Smooth muscle cell (in vitro differentiated cells): ENCODE results near the gene FTL. TPM values are rescaled to one million over a fixed set of nuclear protein-coding genes. Genes with fewer than 3 reads are reported as not detected.

ENCODE experiments used
- DNase-seq: peaks from one replicate; lab custom pipeline; 2025; ENCODE audit not compliant: unreplicated experiment; lab: John Stamatoyannopoulos, UW
- H2AFZ ChIP-seq: fragments of 200-600 bp; sonication (generic); 2 replicates; pipeline ENCODE4 v1.6.0; 2016; ENCODE audit warnings: antibody characterized with exemption, low read depth, mild to moderate bottlenecking
- H3F3A ChIP-seq: fragments of 200-600 bp; sonication (generic); 2 replicates; pipeline ENCODE4 v1.6.0; 2017; ENCODE audit warnings: antibody characterized with exemption, low read depth
- H3K27ac ChIP-seq: fragments of 200-600 bp; sonication (generic); 2 replicates; pipeline ENCODE4 v1.5.1; 2016; ENCODE audit warnings: low read depth, mild to moderate bottlenecking
- H3K27me3 ChIP-seq: fragments of 200-600 bp; sonication (generic); 2 replicates; pipeline ENCODE4 v1.6.1; 2016; ENCODE audit warnings: low read depth, mild to moderate bottlenecking
- H3K36me3 ChIP-seq: fragments of 200-600 bp; sonication (generic); 2 replicates; pipeline ENCODE4 v1.5.1; 2016; ENCODE audit warnings: low read depth
- H3K4me1 ChIP-seq: fragments of 200-600 bp; sonication (generic); 2 replicates; pipeline ENCODE4 v1.5.1; 2016; ENCODE audit warnings: low read depth
- H3K4me2 ChIP-seq: fragments of 200-600 bp; sonication (generic); 2 replicates; pipeline ENCODE4 v1.6.0; 2016; ENCODE audit warnings: mild to moderate bottlenecking
- H3K4me3 ChIP-seq: fragments of 200-600 bp; sonication (generic); 2 replicates; pipeline ENCODE4 v1.5.1; 2016; ENCODE audit warnings: mild to moderate bottlenecking
- H3K79me2 ChIP-seq: fragments of 200-600 bp; sonication (generic); 2 replicates; pipeline ENCODE4 v1.6.0; 2016; ENCODE audit warnings: low read depth, mild to moderate bottlenecking
- H3K9ac ChIP-seq: fragments of 200-600 bp; sonication (generic); 2 replicates; pipeline ENCODE4 v1.6.0; 2016; ENCODE audit warnings: low read depth
- H3K9me3 ChIP-seq: fragments of 200-600 bp; sonication (generic); replicated peaks from 2 replicates; pipeline ENCODE4 v1.5.1; 2016; ENCODE audit warnings: low read depth
- H4K20me1 ChIP-seq: fragments of 200-600 bp; sonication (generic); 2 replicates; pipeline ENCODE4 v1.6.0; 2016; ENCODE audit warnings: low read depth
- CTCF ChIP-seq: fragments of 200-600 bp; sonication (generic); IDR thresholded peaks from 2 replicates; pipeline ENCODE4 v1.5.1; 2017; ENCODE audit warnings: borderline replicate concordance, mild to moderate bottlenecking, antibody characterized with exemption; ENCODE audit not compliant: insufficient read depth, poor library complexity, severe bottlenecking
- WGBS: methylation state at CpG from one replicate; pipeline ENCODE4 v1.1.7; 2016; ENCODE audit warnings: low lambda C conversion rate; 5-methylcytosine and 5-hydroxymethylcytosine counted together
- polyA plus RNA-seq: library from polyadenylated mRNA; unstranded; fragments of >200 nt; fragmentation: Nextera tagmentation; extraction: Ambion mirVana; gene quantifications from 2 replicates; pipeline ENCODE4 v1.2.1, GENCODE V29; 2016
- total RNA-seq: library from RNA; depleted of rRNA; stranded (reverse); fragments of >200 nt; gene quantifications from 2 replicates; pipeline ENCODE4 v1.2.3, GENCODE V29; 2014

FTL gene
- total and polyA plus RNA-seq, 2 experiments from 2014 or later, result 5,904 to 12,053 TPM

- Histone ChIP-seq H3K27ac (peak overlapping the region; percentile 100), H3K4me2 (peak overlapping the region; percentile 88), H3K4me1 (peaks cover 25% of the 10 kb centered on the region), H2AFZ (no peak overlapping the region), H3F3A (peaks cover 31% of the 10 kb centered on the region), H3K79me2 (peaks cover 18% of the 10 kb centered on the region), H3K36me3 (no peaks in the 10 kb centered on the region), H3K9ac (peak overlapping the region; percentile 95), H3K27me3 (no peaks in the 10 kb centered on the region), H3K9me3 (no peaks in the 10 kb centered on the region), H3K4me3 (peak overlapping the region; percentile 86), H4K20me1 (peaks cover 34% of the 10 kb centered on the region)
- TF ChIP-seq CTCF, result no peak
- DNase-seq, result peak; percentile 67
- WGBS, result 5% methylated on average over 26 of the region's 28 CpGs
Measured at GRCh38 chr19:48963371-48964204, 1.5 kb upstream of the FTL start.

GRCh38 chr19:48964205-48965039 lies 687 bp upstream of the FTL start:
- Histone ChIP-seq H3K79me2 (peaks cover 15% of the 10 kb centered on the region), H3K27me3 (no peaks in the 10 kb centered on the region), H3K27ac (peak overlapping the region; percentile 100), H3F3A (peaks cover 31% of the 10 kb centered on the region), H3K36me3 (no peaks in the 10 kb centered on the region), H3K4me2 (peak overlapping the region; percentile 88), H3K4me1 (peaks cover 25% of the 10 kb centered on the region), H3K4me3 (peak overlapping the region; percentile 86), H4K20me1 (peaks cover 39% of the 10 kb centered on the region), H3K9me3 (no peaks in the 10 kb centered on the region), H2AFZ (no peak overlapping the region), H3K9ac (peak overlapping the region; percentile 95)
- WGBS, result 10% methylated on average over 19 of the region's 19 CpGs
- no peak for TF ChIP-seq CTCF
- DNase-seq, result no peak

DNA sequence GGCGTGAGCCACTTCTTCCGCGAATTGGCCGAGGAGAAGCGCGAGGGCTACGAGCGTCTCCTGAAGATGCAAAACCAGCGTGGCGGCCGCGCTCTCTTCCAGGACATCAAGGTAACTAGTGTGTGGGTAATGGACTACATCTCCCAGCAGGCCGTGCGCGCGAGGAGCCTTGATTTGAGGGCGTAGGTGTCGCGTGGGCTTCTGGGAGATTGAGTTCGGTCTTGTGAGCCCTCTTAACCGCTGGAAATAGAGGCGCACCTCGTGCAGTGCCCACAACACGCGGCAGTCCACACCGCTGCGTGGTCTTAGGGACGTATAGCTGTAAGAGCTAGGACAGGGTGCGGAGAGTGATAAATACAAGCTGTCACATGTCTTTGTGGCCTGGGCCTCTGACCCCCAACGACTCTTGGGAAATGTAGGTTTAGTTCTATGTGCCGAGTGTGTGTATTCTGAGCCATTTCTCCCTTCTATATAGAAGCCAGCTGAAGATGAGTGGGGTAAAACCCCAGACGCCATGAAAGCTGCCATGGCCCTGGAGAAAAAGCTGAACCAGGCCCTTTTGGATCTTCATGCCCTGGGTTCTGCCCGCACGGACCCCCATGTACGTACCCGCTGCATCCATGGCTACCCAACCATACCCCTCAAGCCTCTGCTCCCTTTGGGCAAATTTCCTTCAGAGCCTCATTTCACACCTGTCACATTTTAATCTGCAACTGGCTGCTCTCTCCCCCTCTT lies 864 bp downstream of the FTL start:
- DNase-seq, result no peak
- Histone ChIP-seq H3K79me2 (peaks cover 15% of the 10 kb centered on the region), H3K36me3 (no peaks in the 10 kb centered on the region), H4K20me1 (peaks cover 45% of the 10 kb centered on the region), H3K4me3 (peak overlapping the region; percentile 86), H3F3A (peaks cover 26% of the 10 kb centered on the region), H3K27ac (peak overlapping the region; percentile 68), H3K4me1 (peaks cover 25% of the 10 kb centered on the region), H3K9ac (peak overlapping the region; percentile 70), H3K4me2 (peak overlapping the region; percentile 88), H2AFZ (no peak overlapping the region), H3K9me3 (no peaks in the 10 kb centered on the region), H3K27me3 (no peaks in the 10 kb centered on the region)
- no peak for TF ChIP-seq CTCF
- WGBS, result 12% methylated on average over 36 of the region's 36 CpGs
